Neuronal stem cell (in vitro differentiated cells): ENCODE data around the gene PGAP3.

Source experiments
- DNase-seq: peaks from one replicate; pipeline ENCODE4 v3.0.0-alpha.2; 2013; ENCODE audit warnings: low spot score
- H2AFZ ChIP-seq: one replicate; pipeline ENCODE4 v1.6.1; 2013; ENCODE audit warnings: mild to moderate bottlenecking, low read length, inconsistent platforms
- H2AK5ac ChIP-seq: 2 replicates; pipeline ENCODE4 v1.6.1; 2013; ENCODE audit warnings: low read depth, mild to moderate bottlenecking, inconsistent platforms, low read length, moderate library complexity, mixed read lengths
- H2BK120ac ChIP-seq: 2 replicates; pipeline ENCODE4 v1.6.1; 2013; ENCODE audit warnings: low read depth, mild to moderate bottlenecking, inconsistent platforms, low read length, moderate library complexity, mixed read lengths
- H2BK12ac ChIP-seq: one replicate; pipeline ENCODE4 v1.6.1; 2013; ENCODE audit warnings: low read length, inconsistent platforms
- H2BK15ac ChIP-seq: 2 replicates; pipeline ENCODE4 v1.6.1; 2013; ENCODE audit warnings: mild to moderate bottlenecking, low read length, inconsistent platforms, mixed read lengths
- H2BK5ac ChIP-seq: one replicate; pipeline ENCODE4 v1.6.1; 2013; ENCODE audit warnings: inconsistent platforms, mild to moderate bottlenecking, low read length, moderate library complexity
- H3K14ac ChIP-seq: one replicate; pipeline ENCODE4 v1.6.1; 2013; ENCODE audit warnings: low read length, inconsistent platforms
- H3K18ac ChIP-seq: 2 replicates; pipeline ENCODE4 v1.6.1; 2013; ENCODE audit warnings: low read length, inconsistent platforms
- H3K23ac ChIP-seq: 2 replicates; pipeline ENCODE4 v1.6.1; 2013; ENCODE audit warnings: low read depth, mild to moderate bottlenecking, mixed read lengths, low read length, inconsistent platforms; ENCODE audit not compliant: poor library complexity
- H3K27ac ChIP-seq: replicated peaks from 3 replicates; pipeline ENCODE4 v1.5.1; 2013; ENCODE audit warnings: low read length, inconsistent platforms
- H3K27me3 ChIP-seq, 3 experiments: 2 replicates each; pipeline ENCODE4 v1.6.1; 2013; ENCODE audit warnings: low read length in 3 of 3, mild to moderate bottlenecking in 2 of 3, inconsistent platforms in 1 of 3, low read depth in 1 of 3, mixed read lengths in 1 of 3, moderate library complexity in 1 of 3; ENCODE audit not compliant: control insufficient read depth in 3 of 3, insufficient read depth in 3 of 3
- H3K36me3 ChIP-seq, 2 donors: replicated peaks in 1 of 2; 2 replicates each; pipeline ENCODE4 v1.6.1; 2013; ENCODE audit warnings: low read length in 2 of 2; ENCODE audit not compliant: control insufficient read depth in 2 of 2, insufficient read depth in 2 of 2
- H3K4ac ChIP-seq: 2 replicates; pipeline ENCODE4 v1.6.1; 2013; ENCODE audit warnings: inconsistent platforms, mild to moderate bottlenecking, low read length, moderate library complexity
- H3K4me1 ChIP-seq, 2 donors: 1 replicate in 1 of 2; 2 replicates in 1 of 2; pipeline ENCODE4 v1.6.1; 2013; ENCODE audit warnings: low read length in 2 of 2, low read depth in 1 of 2; ENCODE audit not compliant: control insufficient read depth in 2 of 2, insufficient read depth in 1 of 2
- H3K4me2 ChIP-seq: one replicate; pipeline ENCODE4 v1.6.1; 2013; ENCODE audit warnings: mild to moderate bottlenecking, low read length, inconsistent platforms; ENCODE audit not compliant: insufficient read depth, poor library complexity, severe bottlenecking
- H3K4me3 ChIP-seq, 2 donors: 2 replicates each; pipeline ENCODE4 v1.5.1; 2013; ENCODE audit warnings: low read length in 2 of 2, mild to moderate bottlenecking in 2 of 2, inconsistent platforms in 1 of 2, moderate library complexity in 1 of 2
- H3K79me1 ChIP-seq: one replicate; pipeline ENCODE4 v1.6.1; 2013; ENCODE audit warnings: low read depth, mild to moderate bottlenecking, inconsistent platforms, low read length, moderate library complexity
- H3K9ac ChIP-seq: one replicate; pipeline ENCODE4 v1.6.1; 2013; ENCODE audit warnings: mild to moderate bottlenecking, low read depth, low read length, inconsistent platforms; ENCODE audit not compliant: poor library complexity
- H3K9me3 ChIP-seq, 2 donors: replicated peaks in 1 of 2; 2 replicates each; pipeline versions ENCODE3 to v1.6.1; 2013; ENCODE audit warnings: low read length in 2 of 2, mild to moderate bottlenecking in 2 of 2, inconsistent platforms in 1 of 2, low read depth in 1 of 2, mixed read lengths in 1 of 2, moderate library complexity in 1 of 2; ENCODE audit not compliant: control insufficient read depth in 2 of 2, insufficient read depth in 1 of 2
- H4K8ac ChIP-seq: one replicate; pipeline ENCODE4 v1.6.1; 2013; ENCODE audit warnings: low read depth, mild to moderate bottlenecking, inconsistent platforms, low read length, moderate library complexity
- H4K91ac ChIP-seq: one replicate; pipeline ENCODE4 v1.6.1; 2013; ENCODE audit warnings: low read length, low read depth, mild to moderate bottlenecking, inconsistent platforms; ENCODE audit not compliant: poor library complexity
- WGBS, 2 donors: extraction: QIAGEN DNeasy Blood & Tissue Kit; methylation state at CpG; one replicate each; pipeline ENCODE4 v1.1.7; 2013; ENCODE audit warnings: missing lambda C conversion rate in 2 of 2, mixed read lengths in 1 of 2; ENCODE audit not compliant: insufficient read length in 2 of 2, insufficient replicate concordance in 1 of 2; ENCODE audit errors: extremely low coverage in 2 of 2; 5-methylcytosine and 5-hydroxymethylcytosine counted together

PGAP3 gene

DNA sequence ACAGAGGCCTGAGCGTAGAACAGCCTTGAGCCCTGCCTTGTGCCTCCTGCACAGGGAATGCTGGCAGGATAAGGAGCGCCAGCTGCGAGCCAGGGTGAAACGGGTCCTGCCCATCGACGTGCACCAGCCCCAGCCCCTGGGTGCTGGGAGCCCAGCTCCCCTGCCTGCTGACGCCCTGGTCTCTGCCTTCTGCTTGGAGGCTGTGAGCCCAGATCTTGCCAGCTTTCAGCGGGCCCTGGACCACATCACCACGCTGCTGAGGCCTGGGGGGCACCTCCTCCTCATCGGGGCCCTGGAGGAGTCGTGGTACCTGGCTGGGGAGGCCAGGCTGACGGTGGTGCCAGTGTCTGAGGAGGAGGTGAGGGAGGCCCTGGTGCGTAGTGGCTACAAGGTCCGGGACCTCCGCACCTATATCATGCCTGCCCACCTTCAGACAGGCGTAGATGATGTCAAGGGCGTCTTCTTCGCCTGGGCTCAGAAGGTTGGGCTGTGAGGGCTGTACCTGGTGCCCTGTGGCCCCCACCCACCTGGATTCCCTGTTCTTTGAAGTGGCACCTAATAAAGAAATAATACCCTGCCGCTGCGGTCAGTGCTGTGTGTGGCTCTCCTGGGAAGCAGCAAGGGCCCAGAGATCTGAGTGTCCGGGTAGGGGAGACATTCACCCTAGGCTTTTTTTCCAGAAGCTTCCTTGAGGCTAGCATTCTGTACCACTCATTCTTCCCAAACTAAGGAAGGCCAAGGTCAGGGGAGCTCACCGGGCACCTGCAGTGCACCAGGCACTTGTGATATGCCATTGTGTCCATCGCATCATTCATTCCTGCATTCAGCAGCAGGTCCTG lies 17.7 kb downstream of the PGAP3 start:
- Histone ChIP-seq H4K91ac (no peak overlapping the region), H3K4ac (peak overlapping the region; percentile 31), H3K23ac (peak overlapping the region; percentile 81), H2BK120ac (no peak overlapping the region), H3K36me3 (no peaks in the 10 kb centered on the region), H2AK5ac (peak overlapping the region; percentile 98), H3K79me1 (peaks cover 2% of the 10 kb centered on the region), H3K14ac (no peak overlapping the region), H2BK12ac (no peak overlapping the region), H4K8ac (peak overlapping the region; percentile 56), H3K27ac (no peak overlapping the region), H3K18ac (peak overlapping the region; percentile 61), H3K4me2 (no peak overlapping the region), H2BK5ac (peak overlapping the region; percentile 22), H3K4me3 (peak overlapping the region in 1 of 2 donors; percentile 36), H3K27me3 (peaks cover 0 to 37% (median 20%) of the 10 kb centered on the region in 3 experiments), H2BK15ac (peak overlapping the region; percentile 28), H2AFZ (no peak overlapping the region), H3K9ac (peak overlapping the region; percentile 68), H3K9me3 (no peaks in the 10 kb centered on the region), H3K4me1 (peaks cover 8 to 11% of the 10 kb centered on the region in 2 donors)
- WGBS, 2 donors: no CpG with 5 or more reads among the region's 23 CpGs
- DNase-seq: no peak

DNA sequence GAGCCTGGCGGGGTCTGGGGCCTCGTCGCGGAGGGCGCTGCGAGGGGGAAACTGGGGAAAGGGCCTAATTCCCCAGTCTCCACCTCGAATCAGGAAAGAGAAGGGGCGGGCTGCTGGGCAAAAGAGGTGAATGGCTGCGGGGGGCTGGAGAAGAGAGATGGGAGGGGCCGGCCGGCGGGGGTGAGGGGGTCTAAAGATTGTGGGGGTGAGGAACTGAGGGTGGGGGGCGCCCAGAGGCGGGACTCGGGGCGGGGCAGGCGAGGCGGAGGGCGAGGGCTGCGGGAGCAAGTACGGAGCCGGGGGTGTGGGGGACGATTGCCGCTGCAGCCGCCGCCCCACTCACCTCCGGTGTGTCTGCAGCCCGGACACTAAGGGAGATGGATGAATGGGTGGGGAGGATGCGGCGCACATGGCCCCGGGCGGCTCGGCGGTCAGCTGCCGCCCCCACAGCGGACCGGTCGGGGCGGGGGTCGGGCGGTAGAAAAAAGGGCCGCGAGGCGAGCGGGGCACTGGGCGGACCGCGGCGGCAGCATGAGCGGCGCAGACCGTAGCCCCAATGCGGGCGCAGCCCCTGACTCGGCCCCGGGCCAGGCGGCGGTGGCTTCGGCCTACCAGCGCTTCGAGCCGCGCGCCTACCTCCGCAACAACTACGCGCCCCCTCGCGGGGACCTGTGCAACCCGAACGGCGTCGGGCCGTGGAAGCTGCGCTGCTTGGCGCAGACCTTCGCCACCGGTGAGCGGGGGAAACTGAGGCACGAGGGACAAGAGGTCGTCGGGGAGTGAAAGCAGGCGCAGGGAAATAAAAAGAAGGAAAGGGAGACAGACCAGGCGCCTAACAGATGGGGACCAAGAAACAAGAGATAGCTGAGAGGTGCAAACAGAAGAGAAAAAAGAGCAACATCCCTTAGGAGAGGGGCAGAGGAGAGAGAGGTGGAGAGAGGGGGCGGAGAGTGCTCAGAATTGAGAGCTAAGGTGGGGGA lies 19.6 kb downstream of the PGAP3 start, which contains the start of gene PNMT:
Gene PNMT (plus strand): TSS at position 509 of the 980 bp plus-strand sequence. CDS start 23 bp downstream, at position 532.
- peak within 1 kb of the TSS; percentile 98 for H3K18ac ChIP-seq
- WGBS, 2 donors: no CpG with 5 or more reads among the region's 85 CpGs

DNA sequence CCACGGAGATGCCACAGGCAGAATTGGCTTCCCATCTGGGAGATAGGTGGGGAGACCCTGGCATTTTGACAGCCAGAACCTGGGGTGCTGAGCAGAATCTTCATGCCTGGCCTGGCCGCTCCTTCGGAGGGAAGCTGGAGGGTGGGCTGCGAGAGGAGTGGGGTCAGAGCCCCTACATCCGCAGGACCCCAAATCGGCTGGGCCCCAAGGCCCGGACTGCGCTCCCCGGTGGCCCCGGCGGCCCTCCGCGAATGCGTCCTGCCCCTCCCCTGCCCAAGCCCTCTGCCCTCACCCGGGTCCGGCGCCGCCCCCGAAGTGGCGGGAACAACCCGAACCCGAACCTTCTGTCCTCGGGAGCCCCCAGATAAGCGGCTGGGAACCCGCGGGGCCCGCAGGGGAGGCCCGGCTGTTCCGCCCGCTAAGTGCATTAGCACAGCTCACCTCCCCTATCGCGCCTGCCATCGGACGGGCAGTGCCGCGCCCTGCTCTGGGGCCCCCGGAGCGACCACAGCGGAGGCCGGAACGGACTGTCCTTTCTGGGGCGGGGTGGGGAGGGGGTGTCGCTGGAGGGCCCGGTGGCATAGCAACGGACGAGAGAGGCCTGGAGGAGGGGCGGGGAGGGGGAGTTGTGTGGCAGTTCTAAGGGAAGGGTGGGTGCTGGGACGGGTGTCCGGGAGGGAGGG lies 20.5 kb downstream of the PGAP3 start:
- Histone ChIP-seq H2AK5ac (peak overlapping the region; percentile 99), H3K4me2 (peak overlapping the region; percentile 91), H2AFZ (peak overlapping the region; percentile 91), H3K23ac (peak overlapping the region; percentile 65), H2BK120ac (peak overlapping the region; percentile 94), H3K27me3 (peaks cover 0 to 37% (median 20%) of the 10 kb centered on the region in 3 experiments), H2BK5ac (peak overlapping the region; percentile 60), H3K18ac (peak overlapping the region; percentile 92), H4K8ac (peak overlapping the region; percentile 43), H2BK15ac (peak overlapping the region; percentile 85), H4K91ac (no peak overlapping the region), H3K9me3 (no peaks in the 10 kb centered on the region), H3K79me1 (peaks cover 6% of the 10 kb centered on the region), H3K36me3 (peaks cover 4 to 7% of the 10 kb centered on the region in 2 donors), H3K14ac (no peak overlapping the region), H3K9ac (peak overlapping the region; percentile 70), H3K4ac (no peak overlapping the region), H3K4me3 (no peak overlapping the region), H3K4me1 (peaks cover 8 to 27% of the 10 kb centered on the region in 2 donors), H3K27ac (no peak overlapping the region), H2BK12ac (peak overlapping the region; percentile 98)
- no peak for DNase-seq
- no CpG with 5 or more reads among the region's 49 CpGs for WGBS, 2 donors

More for the DNA sequence above, 19.6 kb downstream of the PGAP3 start, which contains the start of gene PNMT:
- DNase-seq: no peak
- H2AK5ac ChIP-seq: peak within 1 kb of the TSS; percentile 99
- H3K9me3 ChIP-seq: no peaks in the 10 kb centered on the region
- peak within 1 kb of the TSS; percentile 80 for H3K9ac ChIP-seq
- H2BK5ac ChIP-seq: peak within 1 kb of the TSS; percentile 60
- H3K4me2 ChIP-seq: peak within 1 kb of the TSS; percentile 91
- H2BK12ac ChIP-seq: peak within 1 kb of the TSS; percentile 46
- peak within 1 kb of the TSS; percentile 96 for H3K23ac ChIP-seq
- no peak within 1 kb of the TSS for H4K91ac ChIP-seq
- no peak within 1 kb of the TSS for H4K8ac ChIP-seq
- peaks cover 0 to 37% (median 20%) of the 10 kb centered on the region in 3 experiments for H3K27me3 ChIP-seq
- no peak within 1 kb of the TSS for H3K4ac ChIP-seq
- peak within 1 kb of the TSS; percentile 85 for H2BK15ac ChIP-seq
- no peak within 1 kb of the TSS for H3K14ac ChIP-seq
- H3K4me1 ChIP-seq: peaks cover 8 to 19% of the 10 kb centered on the region in 2 donors
- H2AFZ ChIP-seq: peak within 1 kb of the TSS; percentile 91
- no peak within 1 kb of the TSS for H3K27ac ChIP-seq
- H3K79me1 ChIP-seq: peaks cover 4% of the 10 kb centered on the region
- peak within 1 kb of the TSS; percentile 61 for H2BK120ac ChIP-seq
- H3K36me3 ChIP-seq: no peaks in the 10 kb centered on the region
- H3K4me3 ChIP-seq: peak within 1 kb of the TSS; percentile 29 to 71
